Effector memory CD8-positive, alpha-beta T cell (primary cell): ENCODE measurements around the gene RECK.
"Not testable (repeated sequence)": the region's sequence is repeated elsewhere in the genome, so short reads cannot be mapped to it uniquely, and the experiment has no call there.

Experiments
- ATAC-seq: fragments of 150-1000 bp; cut with Tn5 transposase; replicated peaks from 2 replicates; pipeline ENCODE4 v1.10.0; 2021; ENCODE audit warnings: mild to moderate bottlenecking, moderate library complexity
- DNase-seq, 3 experiments: peaks; one replicate each; pipeline ENCODE4 v3.0.0; 2021
- H3K27ac Mint-ChIP-seq, 2 donors: one replicate each; pipeline ENCODE4 v1.8.0; 2022; ENCODE audit warnings: mild to moderate bottlenecking in 2 of 2, mixed read lengths in 2 of 2, moderate library complexity in 2 of 2
- H3K27me3 Mint-ChIP-seq, 2 donors: one replicate each; pipeline ENCODE4 v1.8.0; 2022; ENCODE audit warnings: mixed read lengths in 2 of 2
- H3K36me3 Mint-ChIP-seq: one replicate; pipeline ENCODE4 v1.8.0; 2022; ENCODE audit warnings: mild to moderate bottlenecking, moderate library complexity, mixed read lengths; ENCODE audit not compliant: insufficient read depth
- H3K4me1 Mint-ChIP-seq, 2 donors: one replicate each; pipeline ENCODE4 v1.8.0; 2022; ENCODE audit warnings: low read depth in 2 of 2, mixed read lengths in 2 of 2
- H3K4me3 Mint-ChIP-seq, 2 donors: one replicate each; pipeline ENCODE4 v1.8.0; 2022; ENCODE audit warnings: mild to moderate bottlenecking in 2 of 2, mixed read lengths in 2 of 2, moderate library complexity in 2 of 2
- H3K9me3 Mint-ChIP-seq, 2 donors: one replicate each; pipeline ENCODE4 v1.8.0; 2022; ENCODE audit warnings: mixed read lengths in 2 of 2

RECK gene

DNA sequence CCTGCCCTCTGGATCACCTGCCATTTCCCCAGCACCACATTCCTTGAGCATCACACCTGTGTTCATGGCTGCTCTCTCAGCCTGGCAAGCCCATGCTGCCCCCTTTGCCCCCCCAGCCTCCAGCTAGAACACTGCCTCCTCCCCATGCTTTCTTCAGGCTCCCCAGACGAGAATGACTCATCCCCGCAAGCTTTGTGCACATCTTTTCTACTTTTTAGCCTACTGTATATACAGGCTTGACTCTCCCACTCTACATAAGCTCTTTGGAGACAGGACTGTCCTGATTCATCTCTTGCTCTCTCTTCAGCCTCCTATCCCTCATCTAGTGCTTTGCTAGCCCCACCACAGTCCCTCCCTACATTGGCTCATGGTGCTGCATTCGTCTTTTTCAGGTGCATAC lies 79.9 kb downstream of the RECK start:
- Mint-ChIP-seq H3K27ac (no peak overlapping the region), H3K27me3 (no peaks in the 10 kb centered on the region), H3K9me3 (no peaks in the 10 kb centered on the region), H3K36me3 (peaks cover 3% of the 10 kb centered on the region), H3K4me1 (no peaks in the 10 kb centered on the region), H3K4me3 (no peak overlapping the region)
- DNase-seq = no peak
- no peak for ATAC-seq

DNA sequence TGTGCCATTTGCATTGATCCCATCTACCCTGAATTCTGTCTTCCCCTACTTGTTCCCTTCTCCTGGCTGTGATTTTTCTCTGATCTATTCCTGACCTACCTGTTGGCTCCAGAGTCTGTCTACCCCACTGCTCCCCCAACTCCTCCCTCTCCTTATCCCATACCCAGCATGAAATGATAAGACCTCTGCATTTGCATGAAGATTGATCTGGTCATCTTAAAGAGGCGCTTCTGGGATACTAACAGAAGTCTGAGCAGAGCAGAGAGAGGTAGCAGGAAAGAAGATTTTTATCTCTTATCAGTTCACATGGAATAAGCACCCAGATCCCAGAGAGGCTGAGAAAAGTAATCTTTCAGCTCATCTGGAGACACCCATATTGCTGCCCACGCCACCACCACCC lies 81.5 kb downstream of the RECK start:
- Mint-ChIP-seq H3K27me3 (no peaks in the 10 kb centered on the region), H3K36me3 (peaks cover 3% of the 10 kb centered on the region), H3K4me3 (no peak overlapping the region), H3K4me1 (no peaks in the 10 kb centered on the region), H3K27ac (no peak overlapping the region), H3K9me3 (no peaks in the 10 kb centered on the region)
- no peak for DNase-seq
- no peak for ATAC-seq

DNA sequence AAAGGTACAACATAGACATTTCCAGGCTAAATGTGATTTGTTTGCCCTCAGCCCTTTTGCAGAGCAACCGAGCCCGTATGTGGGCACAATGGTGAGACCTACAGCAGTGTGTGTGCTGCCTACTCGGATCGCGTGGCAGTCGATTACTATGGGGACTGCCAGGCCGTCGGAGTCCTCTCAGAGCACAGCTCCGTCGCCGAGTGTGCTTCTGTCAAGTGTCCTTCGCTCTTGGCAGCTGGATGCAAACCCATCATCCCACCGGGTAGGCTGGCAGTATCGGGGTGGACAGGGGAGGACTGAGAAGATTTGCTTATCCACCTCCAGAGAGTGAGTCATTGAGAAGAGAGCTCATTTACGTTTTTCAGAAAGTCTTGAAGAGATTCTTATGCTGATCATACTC lies 82.0 kb downstream of the RECK start:
- no peak for DNase-seq
- Mint-ChIP-seq H3K27ac (no peak overlapping the region), H3K9me3 (no peaks in the 10 kb centered on the region), H3K4me1 (no peaks in the 10 kb centered on the region), H3K4me3 (no peak overlapping the region), H3K36me3 (peaks cover 3% of the 10 kb centered on the region), H3K27me3 (no peaks in the 10 kb centered on the region)
- ATAC-seq = no peak

DNA sequence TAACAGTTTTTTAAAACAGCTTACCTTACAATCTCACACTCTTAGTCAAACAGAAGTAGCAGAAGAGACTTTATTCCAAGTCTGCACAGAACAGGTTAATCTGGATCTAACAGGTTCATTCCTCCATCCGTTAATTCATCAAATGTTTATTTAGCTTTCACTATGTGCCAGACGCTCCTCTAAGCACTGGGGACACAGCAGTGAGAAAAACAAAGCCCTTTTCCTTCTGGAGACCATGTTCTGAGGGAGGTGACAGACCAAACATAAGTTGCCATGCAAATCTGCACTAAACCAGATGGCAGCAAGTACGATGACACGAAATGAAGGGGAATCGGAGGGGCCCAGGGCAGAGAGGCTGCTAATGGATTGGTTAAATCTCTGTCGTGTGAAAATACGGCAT lies 82.8 kb downstream of the RECK start:
- H3K36me3 Mint-ChIP-seq = peaks cover 3% of the 10 kb centered on the region
- H3K27ac Mint-ChIP-seq = no peak overlapping the region
- no peak for DNase-seq
- H3K9me3 Mint-ChIP-seq = no peaks in the 10 kb centered on the region
- no peaks in the 10 kb centered on the region for H3K4me1 Mint-ChIP-seq
- H3K27me3 Mint-ChIP-seq = no peaks in the 10 kb centered on the region
- H3K4me3 Mint-ChIP-seq = no peak overlapping the region
- no peak for ATAC-seq

DNA sequence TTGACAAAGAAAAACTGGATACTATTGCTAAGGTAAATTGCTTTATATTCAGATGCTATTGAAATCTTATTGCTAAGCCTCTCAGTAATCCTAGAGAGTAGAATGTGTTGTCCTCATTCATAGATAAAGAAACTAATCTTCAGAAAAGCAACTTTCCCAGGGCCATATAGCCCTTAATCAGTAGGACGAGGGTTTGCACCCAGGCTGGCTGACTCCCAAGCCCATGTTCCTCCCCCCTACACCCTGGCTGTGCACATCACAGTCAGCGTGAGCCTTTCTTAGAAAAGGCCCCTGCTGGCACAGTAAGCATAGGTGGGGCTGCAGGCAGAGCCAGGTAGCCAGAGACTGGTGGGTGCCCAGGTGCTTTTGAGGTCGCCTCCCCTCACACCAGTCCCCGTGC lies 84.0 kb downstream of the RECK start:
- H3K4me1 Mint-ChIP-seq = peaks cover 4 to 6% of the 10 kb centered on the region in 2 donors
- no peak overlapping the region for H3K27ac Mint-ChIP-seq

DNA sequence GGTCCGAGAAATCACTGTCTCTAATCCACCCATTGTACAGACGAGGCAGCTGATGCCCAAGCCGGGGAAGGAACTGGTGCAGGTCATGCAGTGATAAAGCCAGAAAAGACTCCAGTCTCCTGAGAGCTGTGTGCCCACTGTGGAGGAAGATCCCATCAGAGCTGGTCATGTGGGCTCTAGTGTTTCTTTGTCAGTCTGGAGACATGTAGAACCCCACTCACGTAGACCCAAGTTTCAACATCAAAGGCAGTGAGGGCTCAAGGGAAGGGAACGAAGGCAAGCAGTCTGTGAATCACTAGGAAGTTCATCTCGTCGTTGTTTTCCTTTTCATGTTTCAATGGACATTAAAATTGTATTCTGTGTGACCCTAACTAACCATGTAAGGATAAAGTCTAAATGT lies 85.3 kb downstream of the RECK start:
- Mint-ChIP-seq H3K4me3 (no peak overlapping the region), H3K27ac (no peak overlapping the region), H3K27me3 (no peaks in the 10 kb centered on the region), H3K36me3 (no peaks in the 10 kb centered on the region), H3K4me1 (peaks cover 4 to 7% of the 10 kb centered on the region in 2 donors), H3K9me3 (no peaks in the 10 kb centered on the region)
- DNase-seq = no peak
- no peak for ATAC-seq

More for the DNA sequence above, 84.0 kb downstream of the RECK start:
- DNase-seq = no peak
- H3K36me3 Mint-ChIP-seq = peaks cover 3% of the 10 kb centered on the region
- H3K9me3 Mint-ChIP-seq = no peaks in the 10 kb centered on the region
- no peak overlapping the region for H3K4me3 Mint-ChIP-seq
- ATAC-seq = no peak
- H3K27me3 Mint-ChIP-seq = no peaks in the 10 kb centered on the region

DNA sequence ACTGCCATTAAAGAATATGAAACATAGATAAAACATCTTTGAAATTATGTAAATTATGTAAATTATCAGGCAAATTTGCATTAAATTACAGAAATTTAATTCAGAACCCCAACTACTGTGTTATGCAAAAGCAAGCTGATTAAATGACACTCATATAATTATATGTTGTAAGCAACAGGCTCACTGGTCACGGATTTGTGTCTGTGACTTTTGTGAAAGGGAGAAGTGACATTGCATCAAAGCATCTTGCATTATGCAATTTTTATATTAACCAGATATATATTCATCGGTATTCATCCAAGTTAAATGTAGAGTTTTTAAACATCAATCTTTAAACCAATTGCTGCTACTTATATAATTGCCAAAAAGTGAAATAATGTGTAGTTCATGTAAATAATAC lies 86.8 kb downstream of the RECK start:
- no peak for ATAC-seq

DNA sequence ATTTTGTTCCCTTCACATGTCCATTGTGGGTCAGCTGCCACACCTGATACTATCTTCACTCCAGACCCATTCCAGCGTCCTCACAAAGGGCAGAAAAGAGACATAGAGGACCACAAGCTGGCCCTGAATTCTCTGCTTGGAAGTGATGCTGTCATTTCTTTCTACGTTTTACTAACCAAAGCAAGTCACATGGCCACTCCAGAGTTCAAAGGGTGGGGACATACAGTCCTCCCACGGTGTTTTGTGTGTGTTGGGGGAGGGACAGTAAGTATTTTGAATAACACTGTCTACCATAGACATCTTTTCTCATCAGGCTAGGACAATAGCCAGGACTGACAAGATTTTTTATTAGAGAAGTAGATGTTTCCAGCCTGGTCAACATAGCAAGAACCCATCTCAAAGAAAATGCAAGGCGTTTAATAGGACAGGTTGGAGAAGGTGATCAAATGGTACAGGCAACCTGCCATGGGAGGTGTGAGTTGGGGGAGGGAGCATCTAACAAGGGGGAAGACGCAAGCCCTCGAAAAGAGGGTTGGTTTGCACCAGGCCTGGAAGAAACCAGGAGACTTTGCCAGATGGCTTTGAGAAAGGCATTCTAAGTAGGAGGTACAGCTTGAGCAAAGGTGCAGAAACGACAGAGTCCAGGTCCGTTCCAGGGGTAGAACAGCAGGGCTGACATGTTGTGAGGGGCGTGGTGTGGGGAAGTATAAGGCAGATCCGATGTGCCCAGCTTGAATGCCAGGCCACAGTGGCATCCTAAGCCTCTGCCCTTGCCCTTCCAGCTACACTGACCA lies 88.5 kb downstream of the RECK start:
- Mint-ChIP-seq H3K9me3 (no peaks in the 10 kb centered on the region), H3K36me3 (no peaks in the 10 kb centered on the region), H3K4me1 (peaks cover 18 to 22% of the 10 kb centered on the region in 2 donors), H3K27me3 (no peaks in the 10 kb centered on the region), H3K4me3 (no peak overlapping the region), H3K27ac (peak overlapping the region in 1 of 2 donors; percentile 66)
- DNase-seq (no peak), ATAC-seq (no peak)

More for the DNA sequence above, 86.8 kb downstream of the RECK start:
- Mint-ChIP-seq H3K36me3 (no peaks in the 10 kb centered on the region), H3K27me3 (no peaks in the 10 kb centered on the region), H3K4me1 (peaks cover 17 to 22% of the 10 kb centered on the region in 2 donors), H3K27ac (no peak overlapping the region), H3K4me3 (no peak overlapping the region), H3K9me3 (no peaks in the 10 kb centered on the region)
- no peak for DNase-seq

DNA sequence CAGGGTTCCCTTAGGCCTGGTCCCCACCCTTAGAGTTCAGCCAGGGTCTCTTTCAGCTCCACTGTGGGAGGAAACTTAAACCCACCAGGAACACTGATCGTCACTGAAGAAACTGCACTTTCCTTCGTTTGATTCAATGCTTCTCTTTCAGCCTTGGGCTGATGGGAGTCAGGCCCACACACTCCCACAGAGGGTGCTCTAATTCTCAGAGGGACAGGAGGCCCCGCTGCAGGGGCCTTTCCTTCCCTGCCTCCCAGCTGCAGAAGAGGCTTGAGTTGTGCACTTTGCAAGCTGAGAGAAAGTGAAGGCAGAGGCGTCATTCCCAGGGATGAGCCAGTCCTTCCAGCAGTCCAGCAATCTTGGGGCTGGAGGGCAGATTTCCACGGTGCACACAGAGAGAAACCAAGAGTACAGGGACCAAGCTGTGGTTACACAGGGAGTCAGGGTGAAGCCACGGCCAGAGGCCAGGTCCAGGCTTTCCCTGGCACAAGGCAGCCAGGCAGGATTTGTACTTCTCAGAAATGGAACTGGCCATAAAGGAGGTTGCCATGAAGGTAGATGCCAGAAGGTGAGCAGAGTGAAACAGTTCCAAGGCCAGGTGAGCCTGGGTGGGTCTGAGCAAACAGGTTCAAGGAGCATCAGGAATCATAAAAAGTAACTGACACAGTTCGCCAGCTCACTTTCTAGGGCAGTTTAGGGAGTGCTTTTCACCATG lies 89.5 kb downstream of the RECK start:
- DNase-seq (no peak), ATAC-seq (no peak)
- H3K4me3 Mint-ChIP-seq = no peak overlapping the region
- peak overlapping the region in 1 of 2 donors; percentile 66 for H3K27ac Mint-ChIP-seq
- no peaks in the 10 kb centered on the region for H3K9me3 Mint-ChIP-seq
- H3K36me3 Mint-ChIP-seq = no peaks in the 10 kb centered on the region
- no peaks in the 10 kb centered on the region for H3K27me3 Mint-ChIP-seq
- H3K4me1 Mint-ChIP-seq = peaks cover 18 to 22% of the 10 kb centered on the region in 2 donors

DNA sequence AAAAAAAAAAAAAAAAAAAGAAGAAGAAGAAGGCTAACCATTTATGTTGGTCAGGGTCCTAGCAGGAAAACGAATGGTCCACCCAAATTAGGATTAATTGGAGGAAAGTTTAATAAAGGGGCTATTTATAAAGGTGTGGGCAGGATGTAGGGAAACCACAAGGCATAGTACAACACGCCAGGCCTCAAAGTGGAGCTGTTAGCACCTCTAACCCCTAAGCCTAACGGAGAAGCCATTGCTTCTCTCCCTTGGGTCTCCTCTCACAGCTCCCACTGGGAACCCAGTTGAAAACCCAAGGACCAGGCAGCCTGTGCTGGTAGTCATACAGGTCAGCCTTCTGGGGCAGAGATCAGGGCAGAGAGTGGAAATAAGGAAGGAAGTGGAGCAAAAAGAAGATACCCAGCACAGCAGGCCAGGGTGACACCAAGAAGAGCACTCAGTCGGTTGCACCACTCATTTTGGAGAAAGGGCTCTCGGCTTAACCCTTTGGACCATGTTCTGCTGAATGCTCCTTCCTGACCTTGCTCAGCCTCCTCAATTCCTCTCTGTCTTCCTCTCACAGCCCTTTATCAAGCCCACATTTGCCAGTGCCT lies 91.0 kb downstream of the RECK start:
- H3K27me3 Mint-ChIP-seq = no peaks in the 10 kb centered on the region
- peak overlapping the region; percentile 48 to 58 for H3K4me3 Mint-ChIP-seq
- no peak for DNase-seq
- H3K4me1 Mint-ChIP-seq = peaks cover 18 to 22% of the 10 kb centered on the region in 2 donors
- no peaks in the 10 kb centered on the region for H3K36me3 Mint-ChIP-seq
- H3K9me3 Mint-ChIP-seq = no peaks in the 10 kb centered on the region
- ATAC-seq = peak; percentile 92
- peak overlapping the region; percentile 31 to 77 for H3K27ac Mint-ChIP-seq

DNA sequence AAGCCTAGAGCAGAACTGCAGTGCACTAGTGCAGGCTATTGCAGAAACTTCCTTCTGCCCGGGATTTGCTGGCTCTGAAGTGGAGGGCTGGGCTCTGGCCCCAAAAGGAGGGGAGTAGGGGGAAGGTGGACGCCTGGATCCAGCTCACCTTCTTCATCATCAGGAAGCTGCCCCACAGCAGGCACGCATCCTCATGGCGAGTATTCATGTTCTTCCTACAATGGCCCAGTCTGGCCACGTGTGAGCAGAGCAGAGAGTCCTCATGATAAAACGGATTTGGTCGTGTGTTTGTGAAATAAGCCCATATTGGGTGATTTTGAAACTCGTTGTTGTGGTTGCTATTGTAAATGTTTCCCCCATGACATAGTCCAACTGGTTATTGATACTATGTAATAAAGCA lies 91.6 kb downstream of the RECK start:
- no peak for DNase-seq
- ATAC-seq = no peak
- no peaks in the 10 kb centered on the region for H3K36me3 Mint-ChIP-seq
- peak overlapping the region; percentile 31 to 77 for H3K27ac Mint-ChIP-seq
- H3K4me3 Mint-ChIP-seq = peak overlapping the region; percentile 48 to 58
- H3K4me1 Mint-ChIP-seq = peaks cover 18 to 22% of the 10 kb centered on the region in 2 donors
- no peaks in the 10 kb centered on the region for H3K27me3 Mint-ChIP-seq
- H3K9me3 Mint-ChIP-seq = no peaks in the 10 kb centered on the region

DNA sequence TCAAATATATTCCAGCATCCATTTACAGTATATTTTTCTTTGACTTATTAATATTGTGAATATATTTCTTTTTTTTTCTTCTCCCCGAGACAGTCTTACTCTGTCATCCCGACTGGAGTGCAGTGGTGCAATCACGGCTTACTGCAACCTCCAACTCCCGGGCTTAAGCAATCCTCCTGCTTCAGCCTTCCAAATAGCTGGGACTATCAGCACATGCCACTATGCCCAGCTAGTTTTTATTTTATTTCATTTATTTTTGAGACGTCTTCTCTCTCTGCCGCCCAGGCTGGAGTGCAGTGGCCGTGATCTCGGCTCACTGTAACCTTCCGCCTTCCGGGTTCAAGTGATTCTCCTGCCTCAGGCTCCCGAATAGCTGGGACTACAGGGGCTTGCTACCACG lies 92.4 kb downstream of the RECK start:
- Mint-ChIP-seq H3K4me1 (peaks cover 18 to 22% of the 10 kb centered on the region in 2 donors), H3K36me3 (no peaks in the 10 kb centered on the region), H3K9me3 (no peaks in the 10 kb centered on the region), H3K27me3 (no peaks in the 10 kb centered on the region), H3K27ac (no peak overlapping the region), H3K4me3 (no peak overlapping the region)
- DNase-seq (no peak), ATAC-seq (no peak)

DNA sequence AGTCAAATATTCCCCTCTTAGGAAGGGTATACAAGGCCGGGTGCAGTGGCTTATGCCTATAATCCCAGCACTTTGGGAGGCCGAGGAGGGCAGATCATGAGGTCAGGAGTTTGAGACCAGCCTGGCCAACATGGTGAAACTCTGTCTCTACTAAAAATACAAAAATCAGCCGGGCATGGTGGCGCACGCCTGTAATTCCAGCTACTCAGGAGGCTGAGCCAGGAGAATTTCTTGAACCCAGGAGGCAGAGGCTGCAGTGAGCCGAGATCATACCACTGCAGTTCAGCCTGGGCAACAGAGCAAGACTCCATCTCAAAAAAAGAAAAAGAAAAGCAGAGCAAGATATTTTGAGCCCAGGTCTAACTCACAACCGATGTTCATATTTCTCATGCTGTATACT lies 95.0 kb downstream of the RECK start:
- ATAC-seq = not testable (repeated sequence)
- H3K4me1 Mint-ChIP-seq = peaks cover 19 to 21% of the 10 kb centered on the region in 2 donors

DNA sequence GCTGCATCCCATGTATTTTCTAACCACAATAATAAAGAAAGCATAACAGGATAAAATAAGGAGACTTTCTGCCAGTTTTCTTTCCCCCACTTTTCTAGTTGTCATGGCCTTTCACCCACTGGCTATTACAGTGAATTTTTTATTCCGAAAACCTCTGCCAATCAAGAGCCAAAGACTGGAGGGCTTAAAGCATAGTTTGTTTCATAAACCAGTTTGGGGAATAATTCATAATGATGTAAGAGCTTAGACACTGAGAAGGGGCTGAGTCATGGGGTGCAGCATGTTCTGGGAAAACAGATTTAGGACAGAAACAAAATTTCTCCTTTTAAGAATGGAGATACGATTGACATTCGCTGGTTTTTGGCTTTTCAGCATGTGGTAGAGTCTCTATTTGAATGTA lies 95.4 kb downstream of the RECK start:
- Mint-ChIP-seq H3K9me3 (no peaks in the 10 kb centered on the region), H3K27ac (no peak overlapping the region), H3K36me3 (peaks cover 8% of the 10 kb centered on the region), H3K4me1 (peaks cover 19 to 21% of the 10 kb centered on the region in 2 donors), H3K4me3 (no peak overlapping the region), H3K27me3 (no peaks in the 10 kb centered on the region)
- DNase-seq (no peak), ATAC-seq (no peak)

More for the DNA sequence above, 95.0 kb downstream of the RECK start:
- not testable (repeated sequence) for H3K9me3 Mint-ChIP-seq, H3K4me3 Mint-ChIP-seq, H3K27ac Mint-ChIP-seq, H3K27me3 Mint-ChIP-seq, DNase-seq, H3K36me3 Mint-ChIP-seq
